H1 (cell line): ENCODE results near the gene SPSB1. TPM values are rescaled to one million over a fixed set of nuclear protein-coding genes. Genes with fewer than 3 reads are reported as not detected.

Experiments
- CTCF ChIA-PET: fragments of 300-600 bp; sonication (Branson Sonifier 250); formaldehyde crosslinking; loops from one replicate; lab custom pipeline; 2021; ENCODE audit not compliant: partially characterized antibody; lab: Charles Lee
- POLR2A ChIA-PET: fragments of 300-600 bp; sonication (Branson Sonifier 250); formaldehyde crosslinking; loops from one replicate; lab custom pipeline; 2021; ENCODE audit warnings: inconsistent platforms; ENCODE audit not compliant: partially characterized antibody; lab: Charles Lee
- DNase-seq, 2 experiments: peaks; one replicate each; pipeline versions ENCODE4 v3.0.0 to v3.0.0-alpha.2; 2010 to 2022; ENCODE audit warnings: low spot score in 2 of 2, low read depth in 1 of 2, mixed read lengths in 1 of 2
- FAIRE-seq: peaks from 2 replicates; lab custom pipeline; 2011; peaks lifted over from hg19 to GRCh38; lab: Jason Lieb, UNC
- H2AFZ ChIP-seq: 2 replicates; pipeline ENCODE4 v1.8.1; 2012; ENCODE audit warnings: low read length, inconsistent platforms
- H2AK5ac ChIP-seq: 2 replicates; pipeline ENCODE4 v1.6.1; 2013; ENCODE audit warnings: low read depth, low read length
- H2BK120ac ChIP-seq: replicated peaks from 2 replicates; pipeline ENCODE3; 2013; ENCODE audit warnings: low read depth, low read length, inconsistent platforms
- H2BK12ac ChIP-seq: 2 replicates; pipeline ENCODE4 v1.6.1; 2013; ENCODE audit warnings: low read depth, low read length
- H2BK15ac ChIP-seq: 2 replicates; pipeline ENCODE4 v1.6.1; 2013; ENCODE audit warnings: low read length
- H2BK20ac ChIP-seq: 2 replicates; pipeline ENCODE4 v1.6.1; 2013; ENCODE audit warnings: low read length
- H2BK5ac ChIP-seq: 2 replicates; pipeline ENCODE4 v1.6.1; 2013; ENCODE audit warnings: low read depth, low read length
- H3K14ac ChIP-seq: 2 replicates; pipeline ENCODE4 v1.6.1; 2013; ENCODE audit warnings: inconsistent platforms; ENCODE audit not compliant: insufficient read length
- H3K18ac ChIP-seq: 2 replicates; pipeline ENCODE4 v1.6.1; 2013; ENCODE audit warnings: low read length; ENCODE audit errors: extremely low read depth
- H3K23ac ChIP-seq: 2 replicates; pipeline ENCODE4 v1.6.1; 2013; ENCODE audit warnings: inconsistent platforms; ENCODE audit not compliant: insufficient read length
- H3K23me2 ChIP-seq: 2 replicates; pipeline ENCODE4 v1.6.1; 2013; ENCODE audit warnings: low read depth, low read length
- H3K27ac ChIP-seq: 2 replicates; pipeline ENCODE4 v1.6.1; 2011; ENCODE audit warnings: low read depth, low read length, inconsistent platforms
- H3K27me3 ChIP-seq, 4 experiments: replicated peaks in 1 of 4; 1 replicate in 1 of 4; 2 replicates in 3 of 4; pipeline versions ENCODE4 v1.6.1 to v1.8.1; 2011 to 2013; ENCODE audit warnings: low read length in 3 of 4, mild to moderate bottlenecking in 3 of 4, inconsistent platforms in 2 of 4, mixed read lengths in 2 of 4, moderate library complexity in 1 of 4; ENCODE audit not compliant: control insufficient read depth in 3 of 4, insufficient read depth in 3 of 4; ENCODE audit errors: extremely low read depth in 1 of 4
- H3K36me3 ChIP-seq, 4 experiments: 2 replicates each; pipeline versions ENCODE4 v1.6.1 to v1.8.1; 2011 to 2013; ENCODE audit warnings: mild to moderate bottlenecking in 4 of 4, low read length in 3 of 4, moderate library complexity in 2 of 4, control low read depth in 1 of 4, inconsistent platforms in 1 of 4; ENCODE audit not compliant: insufficient read depth in 4 of 4, control insufficient read depth in 2 of 4
- H3K4ac ChIP-seq: replicated peaks from 2 replicates; pipeline ENCODE3; 2013; ENCODE audit warnings: low read length, low read depth, mixed read lengths, inconsistent platforms; ENCODE audit not compliant: insufficient read length
- H3K4me1 ChIP-seq, 4 experiments: replicated peaks in 1 of 4; 1 replicate in 1 of 4; 2 replicates in 3 of 4; pipeline versions ENCODE4 v1.6.1 to v1.8.1; 2011 to 2013; ENCODE audit warnings: low read length in 3 of 4, inconsistent platforms in 2 of 4, mixed read lengths in 1 of 4; ENCODE audit not compliant: insufficient read depth in 4 of 4, control insufficient read depth in 3 of 4
- H3K4me2 ChIP-seq, 2 experiments: 2 replicates each; pipeline versions ENCODE4 v1.6.1 to v1.8.1; 2011 to 2013; ENCODE audit warnings: low read depth in 2 of 2, low read length in 2 of 2, control low read depth in 1 of 2, inconsistent platforms in 1 of 2, mild to moderate bottlenecking in 1 of 2; ENCODE audit not compliant: insufficient read depth in 1 of 2
- H3K4me3 ChIP-seq, 4 experiments: fragments of 200-600, 300-600 bp in 1 of 4; sonication (generic), shearing (Covaris generic), sonication (Bioruptor Twin) in 1 of 4; 2 replicates each; pipeline versions ENCODE4 v1.5.1 to v1.8.1; 2011 to 2016; ENCODE audit warnings: low read length in 4 of 4, low read depth in 3 of 4, control low read depth in 2 of 4, inconsistent platforms in 2 of 4, mild to moderate bottlenecking in 2 of 4, mixed read lengths in 1 of 4, moderate library complexity in 1 of 4; ENCODE audit not compliant: insufficient read depth in 2 of 4; ENCODE audit errors: extremely low read depth in 1 of 4
- H3K56ac ChIP-seq: replicated peaks from 2 replicates; pipeline ENCODE3; 2013; ENCODE audit warnings: low read depth, mild to moderate bottlenecking, mixed read lengths, low read length, inconsistent platforms; ENCODE audit not compliant: insufficient read length
- H3K79me1 ChIP-seq: 2 replicates; pipeline ENCODE4 v1.6.1; 2013; ENCODE audit warnings: low read depth, low read length, control low read depth
- H3K79me2 ChIP-seq, 2 experiments: 2 replicates each; pipeline versions ENCODE4 v1.6.1 to v1.8.1; 2012 to 2013; ENCODE audit warnings: low read length in 2 of 2, mild to moderate bottlenecking in 2 of 2, inconsistent platforms in 1 of 2; ENCODE audit not compliant: insufficient read depth in 2 of 2, control insufficient read depth in 1 of 2
- H3K9ac ChIP-seq, 4 experiments: replicated peaks in 1 of 4; 1 replicate in 1 of 4; 2 replicates in 3 of 4; pipeline versions ENCODE4 v1.6.1 to v1.8.1; 2011 to 2013; ENCODE audit warnings: low read depth in 3 of 4, low read length in 3 of 4, control low read depth in 2 of 4, mild to moderate bottlenecking in 2 of 4, moderate library complexity in 2 of 4, inconsistent platforms in 1 of 4; ENCODE audit errors: extremely low read depth in 1 of 4
- H3K9me3 ChIP-seq, 2 experiments: 2 replicates each; pipeline versions ENCODE4 v1.6.1 to v1.8.1; 2012 to 2013; ENCODE audit warnings: mild to moderate bottlenecking in 2 of 2, moderate library complexity in 2 of 2, control low read depth in 1 of 2, inconsistent platforms in 1 of 2, low read depth in 1 of 2, low read length in 1 of 2, mixed read lengths in 1 of 2; ENCODE audit not compliant: insufficient read depth in 2 of 2
- H4K20me1 ChIP-seq, 2 experiments: replicated peaks in 1 of 2; 2 replicates each; pipeline versions ENCODE3 to v1.8.1; 2011 to 2013; ENCODE audit warnings: inconsistent platforms in 2 of 2, low read length in 2 of 2, mild to moderate bottlenecking in 1 of 2; ENCODE audit not compliant: insufficient read depth in 2 of 2, control insufficient read depth in 1 of 2
- H4K5ac ChIP-seq: 2 replicates; pipeline ENCODE4 v1.6.1; 2013; ENCODE audit warnings: low read length, low read depth, mixed read lengths, inconsistent platforms; ENCODE audit not compliant: insufficient read length
- H4K8ac ChIP-seq: 2 replicates; pipeline ENCODE4 v1.8.0; 2013; ENCODE audit warnings: mild to moderate bottlenecking, moderate library complexity, low read length, inconsistent platforms; ENCODE audit not compliant: insufficient read depth; ENCODE audit errors: extremely low read depth
- H4K91ac ChIP-seq: replicated peaks from 2 replicates; pipeline ENCODE3; 2013; ENCODE audit warnings: low read length, mixed read lengths, inconsistent platforms; ENCODE audit not compliant: insufficient read length
- BACH1 ChIP-seq: IDR thresholded peaks from 2 replicates; pipeline ENCODE4 v1.6.1; 2012; ENCODE audit warnings: low read length, improper control_type of control experiment
- BRCA1 ChIP-seq: IDR thresholded peaks from 2 replicates; pipeline ENCODE4 v1.6.1; 2012; ENCODE audit warnings: low read depth, low read length, improper control_type of control experiment
- CREB1 ChIP-seq: IDR thresholded peaks from 2 replicates; pipeline ENCODE4 v1.6.1; 2012; ENCODE audit warnings: inconsistent platforms
- GTF2F1 ChIP-seq: IDR thresholded peaks from 2 replicates; pipeline ENCODE4 v1.6.1; 2012; ENCODE audit warnings: low read depth, low read length, improper control_type of control experiment, borderline replicate concordance
- KDM5A ChIP-seq: fragments of 200-600 bp; IDR thresholded peaks from 2 replicates; pipeline ENCODE4 v1.7.1; 2012; ENCODE audit warnings: mild to moderate bottlenecking, low read length, inconsistent platforms, mixed read lengths
- SRF ChIP-seq: IDR thresholded peaks from 2 replicates; pipeline ENCODE4 v1.6.1; 2011; ENCODE audit warnings: mild to moderate bottlenecking, low read depth, low read length, moderate library complexity
- TAF7 ChIP-seq: optimal IDR thresholded peaks from 2 replicates; pipeline ENCODE3; 2011; ENCODE audit warnings: low read depth, mild to moderate bottlenecking, inconsistent platforms, low read length, moderate library complexity, borderline replicate concordance
- ZNF274 ChIP-seq: IDR thresholded peaks from 2 replicates; pipeline ENCODE4 v1.7.0; 2012; ENCODE audit warnings: low read length, borderline replicate concordance; ENCODE audit errors: extremely low read depth
- WGBS, 2 experiments: shearing (Covaris generic) in 1 of 2; methylation state at CpG; one replicate each; pipeline versions ENCODE4 v1.1.6 to v1.1.7; 2013 to 2015; ENCODE audit warnings: low lambda C conversion rate in 2 of 2, mixed read lengths in 2 of 2, inconsistent platforms in 1 of 2, low coverage in 1 of 2, missing lambda C conversion rate in 1 of 2; ENCODE audit not compliant: insufficient replicate concordance in 2 of 2, insufficient coverage in 1 of 2, insufficient read length in 1 of 2; ENCODE audit errors: extremely low coverage in 1 of 2, missing lambda C conversion rate in 1 of 2; 5-methylcytosine and 5-hydroxymethylcytosine counted together
- polyA plus RNA-seq, 7 experiments: library from polyadenylated mRNA; depleted of rRNA in 3 of 7; stranded (reverse) in 5 of 7; unstranded in 2 of 7; fragments of >200 nt in 5 of 7; fragments of 200-250 nt in 2 of 7; gene quantifications; 1 replicate in 5 of 7; 2 replicates in 1 of 7; 4 replicates in 1 of 7; pipeline versions ENCODE4 v1.2.1 to v1.2.3, GENCODE V29; 2011 to 2013; ENCODE audit warnings: missing spikeins in 2 of 7, mixed read lengths in 2 of 7
- total RNA-seq: library from RNA; stranded (reverse); fragmentation: NEBNext Ultra II Directional; extraction: Animal tissue kit (Norgen Biotek cat#: 25700); gene quantifications from 2 replicates; pipeline ENCODE4 v1.2.1, GENCODE V29; 2021

SPSB1 gene
- total and polyA plus RNA-seq, 2 of the 8 experiments (the other 6 are each of a cell fraction or from before 2014, with no cell fraction given), result 5.3 to 6.4 TPM

DNA sequence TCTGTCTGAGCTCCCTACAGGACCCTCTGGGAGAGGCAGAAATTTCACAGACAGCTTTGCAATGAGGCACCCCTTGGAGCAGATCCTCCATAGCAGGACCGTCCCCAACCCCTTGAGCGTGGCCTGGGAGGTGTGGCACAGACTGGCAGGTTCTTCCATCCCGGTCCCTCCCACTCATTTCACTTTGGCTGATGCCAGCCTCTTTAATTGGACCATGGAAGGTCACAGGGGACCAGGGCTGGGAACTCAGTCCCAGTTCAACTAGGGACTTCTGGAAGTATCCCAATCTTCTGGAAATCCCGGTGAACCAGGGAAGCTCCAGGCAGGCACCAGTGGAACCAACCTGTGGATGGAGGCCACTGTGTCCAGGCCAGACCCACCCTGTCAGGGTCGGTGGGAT lies 83.7 kb downstream of the SPSB1 start:
- H3K9ac ChIP-seq, result no peak overlapping the region
- no peak overlapping the region for H2BK120ac ChIP-seq
- FAIRE-seq (no peak), DNase-seq (no peak)
- no peaks in the 10 kb centered on the region; a peak in 2 of 7 replicates for H3K4me1 ChIP-seq
- no peaks in the 10 kb centered on the region for H3K9me3 ChIP-seq
- no peak overlapping the region for H4K5ac ChIP-seq
- no peak overlapping the region for H3K27ac ChIP-seq
- no peak overlapping the region for H2BK15ac ChIP-seq
- no peak overlapping the region for H2BK12ac ChIP-seq
- ChIA-PET POLR2A (no interaction called here), CTCF (interaction anchor here (0.7 to 1.9 kb wide), 5 partner anchors 28 to 87 kb away, joined by 3 to 9 read pairs (median 3); no protein-coding TSS in a partner anchor)
- H3K4ac ChIP-seq, result no peak overlapping the region
- no peaks in the 10 kb centered on the region for H3K36me3 ChIP-seq
- no peaks in the 10 kb centered on the region for H3K79me2 ChIP-seq
- H3K56ac ChIP-seq, result no peak overlapping the region
- no peak overlapping the region for H3K23ac ChIP-seq
- no peak overlapping the region for H3K14ac ChIP-seq
- H4K8ac ChIP-seq, result no peak overlapping the region
- no peaks in the 10 kb centered on the region; the same call in 1 of the 2 replicates for H3K23me2 ChIP-seq
- H3K27me3 ChIP-seq, result no peaks in the 10 kb centered on the region
- H2BK20ac ChIP-seq, result no peak overlapping the region
- no peak overlapping the region for H3K18ac ChIP-seq
- 88% methylated on average over 5 of the region's 5 CpGs; no CpG with 5 or more reads in 1 of the 2 experiments for WGBS, 2 experiments
- H4K91ac ChIP-seq, result no peak overlapping the region
- no peak overlapping the region for H2BK5ac ChIP-seq
- no peak overlapping the region for H3K4me2 ChIP-seq
- H2AFZ ChIP-seq, result no peak overlapping the region
- no peak for TF ChIP-seq KDM5A
- no peak for TF ChIP-seq GTF2F1
- TF ChIP-seq BACH1, result no peak
- no peak for TF ChIP-seq SRF
- TF ChIP-seq CREB1, result no peak
- TF ChIP-seq TAF7, result no peak
- no peak for TF ChIP-seq BRCA1
- TF ChIP-seq ZNF274, result no peak
- no peaks in the 10 kb centered on the region for H4K20me1 ChIP-seq
- H3K4me3 ChIP-seq, result no peak overlapping the region
- H3K79me1 ChIP-seq, result no peaks in the 10 kb centered on the region
- H2AK5ac ChIP-seq, result no peak overlapping the region
